ENCODE data around the gene ATP2B3. TPM values are rescaled to one million over a fixed set of nuclear protein-coding genes. Genes with fewer than 3 reads are reported as not detected.

The ATP2B3 gene
- total and polyA plus RNA-seq, 2 donors (not counting 3 experiments of a cell fraction or from before 2014, with no cell fraction given): 0.01 to 0.07 TPM

GRCh38 chrX:153471663-153472280 lies 45.7 kb upstream of the ATP2B3 start:
- no peaks in the 10 kb centered on the region for H4K20me1 ChIP-seq (replicated peaks; ENCODE audit: control insufficient read depth, extremely low read depth, insufficient read depth, low read length)
- ChIA-PET CTCF (interaction anchor here (1.3 to 6.8 kb wide), 7 partner anchors 11 to 530 kb away, joined by 4 to 189 read pairs (median 23); partner anchors contain the start of gene BGN), POLR2A (interaction anchor here (1.0 to 2.2 kb wide), 2 partner anchors 20 to 24 kb away, joined by 7 to 9 read pairs; partner anchors contain the start of gene BGN)
- H2AFZ ChIP-seq (ENCODE audit: low read depth, low read length): no peak overlapping the region
- peaks cover 4% of the 10 kb centered on the region for H3K79me2 ChIP-seq (ENCODE audit: control insufficient read depth, insufficient read depth, low read length)
- H3K4me2 ChIP-seq (ENCODE audit: insufficient read depth, low read length): no peak overlapping the region
- no peak overlapping the region for H3K9ac ChIP-seq (replicated peaks; ENCODE audit: extremely low read depth, insufficient read depth, low read length)
- H3K27ac ChIP-seq (ENCODE audit: insufficient read depth, low read depth, low read length): no peak overlapping the region
- no peak overlapping the region for H3K4me3 ChIP-seq (replicated peaks in 1 of 3; ENCODE audit: insufficient read depth in 1 of 3, low read depth in 1 of 3, low read length in 3 of 3)
- no TSS peak for BruUV-seq (replicated peaks)
- dilution Hi-C loops (cut with MboI; ENCODE audit: extremely low pct_ligation_motif_present, low sequenced_read_pairs): no loop called here
- FAIRE-seq: no peak
- H3K4me1 ChIP-seq (ENCODE audit: control insufficient read depth, extremely low read depth, insufficient read depth, low read length): peaks cover 24% of the 10 kb centered on the region
- H3K36me3 ChIP-seq (ENCODE audit: control insufficient read depth in 2 of 2, extremely low read depth in 1 of 2, insufficient read depth in 2 of 2, low read length in 2 of 2): no peaks in the 10 kb centered on the region
- no peaks in the 10 kb centered on the region for H3K27me3 ChIP-seq (ENCODE audit: control insufficient read depth in 2 of 2, insufficient read depth in 2 of 2, low read length in 2 of 2)
- intact Hi-C loops (cut with micrococcal nuclease): loop anchor here (1.0 kb wide), 1 partner anchor 24 kb away; no protein-coding TSS in a partner anchor
- DNase-seq (ENCODE audit: low read depth, low spot score): no peak
- no peaks in the 10 kb centered on the region for H3K9me3 ChIP-seq (replicated peaks; ENCODE audit: control insufficient read depth, insufficient read depth, low read length)
- TF ChIP-seq JUN (IDR thresholded peaks at IDR 0.05; ENCODE audit: borderline replicate concordance, insufficient read depth, insufficient read length, low read depth): no peak
- TF ChIP-seq FOS (IDR thresholded peaks at IDR 0.05; ENCODE audit: borderline replicate concordance, insufficient read depth, low read length): no peak
- TF ChIP-seq EZH2 (IDR thresholded peaks at IDR 0.05; ENCODE audit: borderline replicate concordance, low read depth, low read length, severe bottlenecking): no peak
- no peak for TF ChIP-seq MYC (IDR thresholded peaks at IDR 0.05; ENCODE audit: low read depth, low read length)
- no peak for TF ChIP-seq MAX (IDR thresholded peaks at IDR 0.05; ENCODE audit: insufficient read depth, insufficient read length)
- no peak for TF ChIP-seq POLR2A (IDR thresholded peaks at IDR 0.05; ENCODE audit: low read depth, low read length)
- no peak for TF ChIP-seq GATA2 (IDR thresholded peaks at IDR 0.05; ENCODE audit: insufficient read depth, insufficient read length, low read depth, low read length)
- no peak for TF ChIP-seq POLR2AphosphoS5 (IDR thresholded peaks at IDR 0.05; ENCODE audit: insufficient read depth, low read depth, low read length)
- TF ChIP-seq CTCF (IDR thresholded peaks at IDR 0.05; ENCODE audit: extremely low read depth in 1 of 2, insufficient read depth in 1 of 2, low read depth in 1 of 2, low read length in 2 of 2): no peak
- no peaks in the 10 kb centered on the region for H3K9me1 ChIP-seq (replicated peaks; ENCODE audit: control insufficient read depth, extremely low read depth, insufficient read depth, low read length)
